Prostate gland (tissue), 2 donors: ENCODE data around the gene CDH26.

ENCODE experiments used
- POLR2A ChIP-seq: fragments of 450-650 bp; IDR thresholded peaks from one replicate; pipeline ENCODE4 v1.6.1; 2016; ENCODE audit warnings: antibody characterized with exemption, mild to moderate bottlenecking
- POLR2AphosphoS5 ChIP-seq: sonication (generic); formaldehyde crosslinking; IDR thresholded peaks from one replicate; pipeline ENCODE4 v1.6.1; 2017; ENCODE audit warnings: antibody characterized with exemption
- TF ChIP-seq, protein P1 (sequence below), 4 experiments: fragments of 200-600 bp in 2 of 4; fragments of 450-650 bp in 2 of 4; sonication (generic) in 2 of 4; IDR thresholded peaks; 1 replicate in 3 of 4; 2 replicates in 1 of 4; pipeline ENCODE4 v1.5.1; 2016 to 2019; ENCODE audit warnings: antibody characterized with exemption in 4 of 4, mild to moderate bottlenecking in 2 of 4, moderate library complexity in 2 of 4

DNA sequence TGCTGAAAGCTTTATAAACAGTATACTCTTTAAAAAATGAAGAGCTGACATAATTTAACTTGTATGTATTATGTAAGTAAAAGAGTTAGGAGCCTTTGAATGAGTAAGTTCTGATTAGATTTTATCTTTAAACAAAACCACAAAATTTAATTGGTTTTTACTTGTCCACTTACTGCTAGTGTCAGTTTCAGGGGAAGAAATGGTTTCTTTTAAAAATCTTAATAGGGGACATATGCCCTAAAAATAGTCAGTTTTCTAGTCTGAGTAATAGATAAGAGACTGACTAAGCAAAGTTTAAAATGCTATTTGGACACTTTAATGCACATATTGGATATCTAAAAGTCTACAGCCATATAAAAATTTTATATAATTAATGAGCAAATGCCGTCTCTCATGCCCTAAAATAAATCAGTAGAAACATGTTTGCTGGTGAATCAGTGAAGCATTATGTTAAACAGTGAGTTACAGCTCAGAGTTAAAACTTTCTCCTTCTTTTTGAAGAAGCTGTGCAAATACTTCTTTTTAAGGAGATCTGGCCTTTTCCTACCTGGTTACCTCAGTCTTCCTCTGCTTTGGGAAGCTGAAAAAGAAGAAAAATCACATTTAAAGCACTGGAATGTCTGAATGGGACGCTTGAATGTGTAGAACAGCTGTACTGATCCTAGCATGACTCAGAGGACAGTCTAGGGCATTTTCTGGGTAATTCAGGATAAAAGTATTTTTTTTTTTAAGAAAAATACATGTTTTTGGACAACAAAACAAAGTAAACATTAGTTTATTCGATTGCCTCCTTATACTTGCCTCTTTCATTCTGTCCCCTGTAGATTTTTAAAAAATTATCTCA, 55.3 kb downstream of the CDH26 start:
- TF ChIP-seq POLR2A: no peak
- TF ChIP-seq, protein P1, sequence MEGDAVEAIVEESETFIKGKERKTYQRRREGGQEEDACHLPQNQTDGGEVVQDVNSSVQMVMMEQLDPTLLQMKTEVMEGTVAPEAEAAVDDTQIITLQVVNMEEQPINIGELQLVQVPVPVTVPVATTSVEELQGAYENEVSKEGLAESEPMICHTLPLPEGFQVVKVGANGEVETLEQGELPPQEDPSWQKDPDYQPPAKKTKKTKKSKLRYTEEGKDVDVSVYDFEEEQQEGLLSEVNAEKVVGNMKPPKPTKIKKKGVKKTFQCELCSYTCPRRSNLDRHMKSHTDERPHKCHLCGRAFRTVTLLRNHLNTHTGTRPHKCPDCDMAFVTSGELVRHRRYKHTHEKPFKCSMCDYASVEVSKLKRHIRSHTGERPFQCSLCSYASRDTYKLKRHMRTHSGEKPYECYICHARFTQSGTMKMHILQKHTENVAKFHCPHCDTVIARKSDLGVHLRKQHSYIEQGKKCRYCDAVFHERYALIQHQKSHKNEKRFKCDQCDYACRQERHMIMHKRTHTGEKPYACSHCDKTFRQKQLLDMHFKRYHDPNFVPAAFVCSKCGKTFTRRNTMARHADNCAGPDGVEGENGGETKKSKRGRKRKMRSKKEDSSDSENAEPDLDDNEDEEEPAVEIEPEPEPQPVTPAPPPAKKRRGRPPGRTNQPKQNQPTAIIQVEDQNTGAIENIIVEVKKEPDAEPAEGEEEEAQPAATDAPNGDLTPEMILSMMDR (IDR thresholded peaks at IDR 0.05): no peak
- TF ChIP-seq POLR2AphosphoS5: no peak
